GM23338 (cell line): ENCODE results near the gene RAMACL. TPM values are rescaled to one million over a fixed set of nuclear protein-coding genes. Genes with fewer than 3 reads are reported as not detected.

Source experiments
- ATAC-seq: fragments of 200-7000 bp; cut with Tn5 transposase; 3 replicates; pipeline ENCODE4 v1.9.1; 2020
- DNase-seq: peaks from one replicate; pipeline ENCODE4 v3.0.0-alpha.2; 2015; ENCODE audit warnings: low spot score
- H2AFZ ChIP-seq: fragments of 200-600 bp; sonication (generic); 2 replicates; pipeline ENCODE4 v1.8.0; 2016; ENCODE audit warnings: antibody characterized with exemption, mild to moderate bottlenecking, moderate library complexity
- H3F3A ChIP-seq: fragments of 200-600 bp; sonication (generic); replicated peaks from 2 replicates; pipeline ENCODE4 v1.8.0; 2017; ENCODE audit warnings: antibody characterized with exemption, mixed run types, low read depth
- H3K27ac ChIP-seq: fragments of 200-600 bp; sonication (generic); 2 replicates; pipeline ENCODE4 v1.6.1; 2016; ENCODE audit warnings: low read depth
- H3K27me3 ChIP-seq: fragments of 200-600 bp; sonication (generic); 2 replicates; pipeline ENCODE4 v1.8.0; 2016; ENCODE audit warnings: mild to moderate bottlenecking, mixed run types, moderate library complexity; ENCODE audit not compliant: insufficient read depth
- H3K36me3 ChIP-seq: fragments of 200-600 bp; sonication (generic); 2 replicates; pipeline ENCODE4 v1.8.0; 2016; ENCODE audit warnings: mild to moderate bottlenecking; ENCODE audit not compliant: insufficient read depth
- H3K4me1 ChIP-seq: fragments of 200-600 bp; sonication (generic); 2 replicates; pipeline ENCODE4 v1.8.0; 2016; ENCODE audit warnings: mild to moderate bottlenecking, moderate library complexity; ENCODE audit not compliant: insufficient read depth
- H3K4me2 ChIP-seq: fragments of 200-600 bp; sonication (generic); 2 replicates; pipeline ENCODE4 v1.7.1; 2017; ENCODE audit warnings: mixed run types
- H3K4me3 ChIP-seq: fragments of 200-600 bp; sonication (generic); 2 replicates; pipeline ENCODE4 v1.6.1; 2016; ENCODE audit warnings: mixed run types
- H3K79me2 ChIP-seq: fragments of 200-600 bp; sonication (generic); replicated peaks from 2 replicates; pipeline ENCODE4 v1.8.0; 2017; ENCODE audit warnings: mild to moderate bottlenecking; ENCODE audit not compliant: insufficient read depth
- H3K9me2 ChIP-seq: fragments of 200-600 bp; sonication (generic); 2 replicates; pipeline ENCODE4 v1.8.0; 2017; ENCODE audit not compliant: insufficient read depth
- H4K20me1 ChIP-seq: fragments of 200-600 bp; sonication (generic); replicated peaks from 2 replicates; pipeline ENCODE4 v1.8.0; 2017; ENCODE audit warnings: mild to moderate bottlenecking; ENCODE audit not compliant: insufficient read depth
- H3K27ac Mint-ChIP-seq: 2 replicates; pipeline ENCODE4 v1.8.0; 2020; ENCODE audit warnings: inconsistent platforms, mild to moderate bottlenecking, moderate library complexity, mixed read lengths
- H3K27me3 Mint-ChIP-seq: 3 replicates; pipeline ENCODE4 v1.8.0; 2022; ENCODE audit warnings: low read depth, mild to moderate bottlenecking, moderate library complexity, mixed read lengths, inconsistent platforms; ENCODE audit not compliant: insufficient read depth, poor library complexity
- H3K36me3 Mint-ChIP-seq: 3 replicates; pipeline ENCODE4 v1.8.0; 2021; ENCODE audit warnings: low read depth, mild to moderate bottlenecking, inconsistent platforms, moderate library complexity, mixed read lengths
- H3K4me1 Mint-ChIP-seq: 3 replicates; pipeline ENCODE4 v1.8.0; 2020; ENCODE audit warnings: mild to moderate bottlenecking, inconsistent platforms, mixed read lengths
- H3K4me3 Mint-ChIP-seq: 3 replicates; pipeline ENCODE4 v1.8.0; 2021; ENCODE audit warnings: moderate library complexity, mild to moderate bottlenecking, inconsistent platforms, mixed read lengths
- H3K9me3 Mint-ChIP-seq: 3 replicates; pipeline ENCODE4 v1.8.0; 2020; ENCODE audit warnings: moderate library complexity, mild to moderate bottlenecking, inconsistent platforms, mixed read lengths
- CREB1 ChIP-seq: fragments of 250-450 bp; sonication (Bioruptor Pico); IDR thresholded peaks from 2 replicates; pipeline ENCODE4 v1.5.0; 2020; ENCODE audit warnings: low read depth, mild to moderate bottlenecking, moderate library complexity
- CTCF ChIP-seq, 2 experiments: fragments of 200-600 bp in 1 of 2; sonication (generic) in 1 of 2; conservative IDR thresholded peaks; 2 replicates each; pipeline versions ENCODE4 v1.5.1 to v1.6.1; 2016 to 2017; ENCODE audit warnings: antibody characterized with exemption in 2 of 2, low read depth in 2 of 2, mild to moderate bottlenecking in 2 of 2, moderate library complexity in 1 of 2
- EZH2 ChIP-seq: fragments of 200-600 bp; sonication (generic); IDR thresholded peaks from one replicate; pipeline ENCODE4 v1.8.0; 2017; ENCODE audit warnings: antibody characterized with exemption, mild to moderate bottlenecking, low read depth; ENCODE audit not compliant: unreplicated experiment
- JUNB ChIP-seq: IDR thresholded peaks from one replicate; pipeline ENCODE4 v1.6.1; 2016; ENCODE audit warnings: antibody characterized with exemption; ENCODE audit not compliant: unreplicated experiment
- NANOG ChIP-seq: IDR thresholded peaks from 2 replicates; pipeline ENCODE4 v1.6.1; 2016; ENCODE audit warnings: antibody characterized with exemption, borderline replicate concordance
- POLR2AphosphoS5 ChIP-seq: IDR thresholded peaks from 2 replicates; pipeline ENCODE4 v1.6.1; 2016; ENCODE audit warnings: antibody characterized with exemption, low read depth
- REST ChIP-seq: IDR thresholded peaks from one replicate; pipeline ENCODE4 v1.6.1; 2018; ENCODE audit warnings: antibody characterized with exemption; ENCODE audit not compliant: unreplicated experiment
- STAT1 ChIP-seq: IDR thresholded peaks from one replicate; pipeline ENCODE4 v1.6.1; 2016; ENCODE audit warnings: antibody characterized with exemption; ENCODE audit not compliant: unreplicated experiment
- ZNF114 ChIP-seq: fragments of 250-450 bp; sonication (Bioruptor Pico); IDR thresholded peaks from 2 replicates; pipeline ENCODE4 v1.5.0; 2020; ENCODE audit warnings: mild to moderate bottlenecking, moderate library complexity
- ZNF331 ChIP-seq: fragments of 250-450 bp; sonication (Bioruptor Pico); IDR thresholded peaks from 2 replicates; pipeline ENCODE4 v1.5.0; 2020; ENCODE audit warnings: low read depth, mild to moderate bottlenecking, moderate library complexity
- ZNF462 ChIP-seq: fragments of 250-450 bp; sonication (Bioruptor Pico); IDR thresholded peaks from 2 replicates; pipeline ENCODE4 v1.5.0; 2020; ENCODE audit warnings: mild to moderate bottlenecking, moderate library complexity
- polyA plus RNA-seq: library from polyadenylated mRNA; unstranded; fragments of >200 nt; fragmentation: Nextera tagmentation; extraction: Ambion mirVana; gene quantifications from 2 replicates; pipeline ENCODE4 v1.2.1, GENCODE V29; 2016
- total RNA-seq: library from RNA; depleted of rRNA; stranded (reverse); fragments of >200 nt; shearing (Covaris generic); gene quantifications from 2 replicates; pipeline ENCODE4 v1.2.3, GENCODE V29; 2014

Gene RAMACL
- total and polyA plus RNA-seq, 2 experiments from 2014 or later, result 0.61 to 4.0 TPM

GRCh38 chr6:166617359-166617758 is 30.9 kb upstream of the RAMACL start (continued):
- TF ChIP-seq ZNF462 (CRISPR knock-in tag) (no peak), CREB1 (no peak), JUNB (no peak)

- no peaks in the 10 kb centered on the region for H3K36me3 ChIP-seq
- peaks cover 16% of the 10 kb centered on the region for H3K36me3 Mint-ChIP-seq
- H4K20me1 ChIP-seq, result peaks cover 15% of the 10 kb centered on the region
- H3K9me2 ChIP-seq, result no peaks in the 10 kb centered on the region
- H3K4me3 ChIP-seq, result no peak overlapping the region
- no peak overlapping the region for H3K4me3 Mint-ChIP-seq
- peaks cover 9% of the 10 kb centered on the region for H3K27me3 Mint-ChIP-seq
- no peaks in the 10 kb centered on the region for H3K27me3 ChIP-seq
- peaks cover 32% of the 10 kb centered on the region for H3K4me1 ChIP-seq
- H3K79me2 ChIP-seq, result peaks cover 87% of the 10 kb centered on the region
- H3F3A ChIP-seq, result no peaks in the 10 kb centered on the region
- no peak overlapping the region for H3K27ac ChIP-seq
- H3K9me3 Mint-ChIP-seq, result no peaks in the 10 kb centered on the region
- ATAC-seq (no peak), DNase-seq (no peak)
- no peak overlapping the region for H2AFZ ChIP-seq
- H3K27ac Mint-ChIP-seq, result no peak overlapping the region
- H3K4me1 Mint-ChIP-seq, result peaks cover 68% of the 10 kb centered on the region
- H3K4me2 ChIP-seq, result no peak overlapping the region
- TF ChIP-seq EZH2 (no peak), STAT1 (no peak), JUNB (no peak), POLR2AphosphoS5 (no peak), ZNF114 (no peak), REST (no peak), CREB1 (no peak), CTCF (conservative IDR thresholded peaks at IDR 0.05; ENCODE audit: low read depth in 2 of 2) (no peak), NANOG (no peak), ZNF331 (CRISPR knock-in tag) (no peak)
Measured at GRCh38 chr6:166616261-166617238, 30.1 kb upstream of the RAMACL start.
